Vagina (tissue), 2 donors: ENCODE results near the gene BCAS3. TPM values are rescaled to one million over a fixed set of nuclear protein-coding genes. Genes with fewer than 3 reads are reported as not detected.

Source experiments
- DNase-seq, 2 donors: peaks; one replicate each; pipeline ENCODE4 v3.0.0-alpha.2; 2017; ENCODE audit errors: extremely low spot score in 2 of 2
- H3K27ac ChIP-seq: fragments of 200-600 bp; sonication (generic); one replicate; pipeline ENCODE4 v1.5.1; 2019
- H3K27me3 ChIP-seq: fragments of 200-600 bp; sonication (generic); one replicate; pipeline ENCODE4 v1.5.1; 2019
- H3K36me3 ChIP-seq, 2 donors: fragments of 200-600 bp; sonication (generic); one replicate each; pipeline ENCODE4 v1.5.1; 2017 to 2019
- H3K4me1 ChIP-seq: fragments of 200-600 bp; sonication (generic); one replicate; pipeline ENCODE4 v1.5.1; 2019
- H3K4me3 ChIP-seq, 2 donors: fragments of 200-600 bp; sonication (generic); 1 replicate in 1 of 2; 2 replicates in 1 of 2; pipeline ENCODE4 v1.5.1; 2016 to 2019
- H3K9me3 ChIP-seq: fragments of 200-600 bp; sonication (generic); one replicate; pipeline ENCODE4 v1.5.1; 2019
- POLR2A ChIP-seq, 2 donors: fragments of 450-650 bp; IDR thresholded peaks; one replicate each; pipeline ENCODE4 v1.6.1; 2017; ENCODE audit warnings: antibody characterized with exemption in 2 of 2, mild to moderate bottlenecking in 2 of 2, moderate library complexity in 2 of 2
- POLR2AphosphoS5 ChIP-seq, 2 donors: sonication (generic); formaldehyde crosslinking; IDR thresholded peaks; one replicate each; pipeline ENCODE4 v1.9.0; 2017; ENCODE audit warnings: antibody characterized with exemption in 2 of 2, mild to moderate bottlenecking in 2 of 2, low read depth in 1 of 2; ENCODE audit not compliant: insufficient read depth in 1 of 2
- intact Hi-C: fragments of 100-400 bp; cut with DNase I; formaldehyde crosslinking; loops from one replicate; pipeline ENCODE4 v1.15.1; 2023
- total RNA-seq: library from RNA; depleted of rRNA; stranded (reverse); fragments of >200 nt; gene quantifications from one replicate; pipeline ENCODE4 v1.2.3, GENCODE V29; 2016
- TF ChIP-seq, protein P1 (sequence below), 3 experiments: fragments of 450-650 bp in 2 of 3; fragments of 200-600 bp in 1 of 3; sonication (generic) in 1 of 3; IDR thresholded peaks; one replicate each; pipeline ENCODE4 v1.5.1; 2017 to 2019; ENCODE audit warnings: antibody characterized with exemption in 3 of 3, mild to moderate bottlenecking in 2 of 3, moderate library complexity in 2 of 3

Gene BCAS3
- total RNA-seq, 1 donor from 2014 or later: 33.1 TPM

DNA sequence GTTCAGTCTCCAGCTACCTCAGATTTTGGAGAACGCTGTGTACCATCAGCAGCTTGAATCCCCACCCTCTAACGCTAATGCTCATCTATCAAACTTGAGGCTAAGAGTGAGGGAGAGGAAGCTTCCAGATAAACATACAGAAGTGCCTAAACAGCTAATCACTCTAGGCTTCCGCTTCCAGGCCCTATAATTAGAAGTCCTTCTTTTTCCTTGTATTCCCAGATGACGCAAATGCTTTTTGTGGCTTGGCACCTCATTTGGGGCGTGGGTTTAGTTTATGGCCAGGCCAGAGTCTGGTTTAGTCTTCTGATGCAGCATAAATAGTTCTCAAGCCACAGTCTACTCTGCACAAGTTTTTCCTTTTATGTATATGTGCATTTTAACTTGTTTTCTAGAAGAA, 263.4 kb downstream of the BCAS3 start:
- Histone ChIP-seq H3K9me3 (no peaks in the 10 kb centered on the region), H3K36me3 (no peaks in the 10 kb centered on the region), H3K4me1 (peaks cover 10% of the 10 kb centered on the region), H3K27me3 (no peaks in the 10 kb centered on the region), H3K4me3 (no peak overlapping the region), H3K27ac (peak overlapping the region; percentile 47)
- peak in 1 of 2 donors; percentile 19 for TF ChIP-seq POLR2AphosphoS5 (IDR thresholded peaks at IDR 0.05; ENCODE audit: insufficient read depth in 1 of 2, low read depth in 1 of 2)
- TF ChIP-seq POLR2A (IDR thresholded peaks at IDR 0.05): no peak
- TF ChIP-seq, protein P1, sequence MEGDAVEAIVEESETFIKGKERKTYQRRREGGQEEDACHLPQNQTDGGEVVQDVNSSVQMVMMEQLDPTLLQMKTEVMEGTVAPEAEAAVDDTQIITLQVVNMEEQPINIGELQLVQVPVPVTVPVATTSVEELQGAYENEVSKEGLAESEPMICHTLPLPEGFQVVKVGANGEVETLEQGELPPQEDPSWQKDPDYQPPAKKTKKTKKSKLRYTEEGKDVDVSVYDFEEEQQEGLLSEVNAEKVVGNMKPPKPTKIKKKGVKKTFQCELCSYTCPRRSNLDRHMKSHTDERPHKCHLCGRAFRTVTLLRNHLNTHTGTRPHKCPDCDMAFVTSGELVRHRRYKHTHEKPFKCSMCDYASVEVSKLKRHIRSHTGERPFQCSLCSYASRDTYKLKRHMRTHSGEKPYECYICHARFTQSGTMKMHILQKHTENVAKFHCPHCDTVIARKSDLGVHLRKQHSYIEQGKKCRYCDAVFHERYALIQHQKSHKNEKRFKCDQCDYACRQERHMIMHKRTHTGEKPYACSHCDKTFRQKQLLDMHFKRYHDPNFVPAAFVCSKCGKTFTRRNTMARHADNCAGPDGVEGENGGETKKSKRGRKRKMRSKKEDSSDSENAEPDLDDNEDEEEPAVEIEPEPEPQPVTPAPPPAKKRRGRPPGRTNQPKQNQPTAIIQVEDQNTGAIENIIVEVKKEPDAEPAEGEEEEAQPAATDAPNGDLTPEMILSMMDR (IDR thresholded peaks at IDR 0.05): no peak
- intact Hi-C loops: no loop called here
- DNase-seq: no peak

GRCh38 chr17:60941571-60941970, 263.9 kb downstream of the BCAS3 start:
- Histone ChIP-seq H3K9me3 (no peaks in the 10 kb centered on the region), H3K27me3 (no peaks in the 10 kb centered on the region), H3K4me1 (peaks cover 10% of the 10 kb centered on the region), H3K27ac (peak overlapping the region; percentile 8), H3K4me3 (no peak overlapping the region), H3K36me3 (no peaks in the 10 kb centered on the region)
- TF ChIP-seq POLR2AphosphoS5 (IDR thresholded peaks at IDR 0.05; ENCODE audit: insufficient read depth in 1 of 2, low read depth in 1 of 2) (no peak), POLR2A (IDR thresholded peaks at IDR 0.05) (no peak)
- TF ChIP-seq, protein P1 (IDR thresholded peaks at IDR 0.05): no peak
- no peak for DNase-seq
- intact Hi-C loops: no loop called here

GRCh38 chr17:60944751-60945150, 267.1 kb downstream of the BCAS3 start:
- Histone ChIP-seq H3K9me3 (no peaks in the 10 kb centered on the region), H3K36me3 (no peaks in the 10 kb centered on the region), H3K4me3 (no peak overlapping the region), H3K27ac (no peak overlapping the region), H3K4me1 (peaks cover 10% of the 10 kb centered on the region), H3K27me3 (no peaks in the 10 kb centered on the region)
- TF ChIP-seq POLR2A (IDR thresholded peaks at IDR 0.05): no peak
- no peak for TF ChIP-seq POLR2AphosphoS5 (IDR thresholded peaks at IDR 0.05; ENCODE audit: insufficient read depth in 1 of 2, low read depth in 1 of 2)
- TF ChIP-seq, protein P1 (IDR thresholded peaks at IDR 0.05): no peak
- DNase-seq: no peak
- intact Hi-C loops: no loop called here

DNA sequence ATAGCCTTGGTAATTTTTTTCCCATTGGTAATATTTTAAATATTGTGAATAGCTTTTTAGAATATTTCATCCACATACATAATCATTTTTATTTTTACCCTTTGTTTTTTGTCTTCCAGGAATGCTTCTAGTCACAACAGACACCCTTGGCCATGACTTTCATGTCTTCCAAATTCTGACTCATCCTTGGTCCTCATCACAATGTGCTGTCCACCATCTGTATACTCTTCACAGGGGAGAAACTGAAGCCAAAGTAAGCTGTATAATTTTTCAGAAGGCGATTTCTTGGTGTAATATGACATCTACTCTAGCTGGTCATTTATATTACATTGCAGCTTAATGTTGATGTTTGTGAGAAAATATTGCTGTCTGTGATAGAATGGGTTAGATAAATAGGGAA, 269.4 kb downstream of the BCAS3 start:
- intact Hi-C loops: no loop called here

DNA sequence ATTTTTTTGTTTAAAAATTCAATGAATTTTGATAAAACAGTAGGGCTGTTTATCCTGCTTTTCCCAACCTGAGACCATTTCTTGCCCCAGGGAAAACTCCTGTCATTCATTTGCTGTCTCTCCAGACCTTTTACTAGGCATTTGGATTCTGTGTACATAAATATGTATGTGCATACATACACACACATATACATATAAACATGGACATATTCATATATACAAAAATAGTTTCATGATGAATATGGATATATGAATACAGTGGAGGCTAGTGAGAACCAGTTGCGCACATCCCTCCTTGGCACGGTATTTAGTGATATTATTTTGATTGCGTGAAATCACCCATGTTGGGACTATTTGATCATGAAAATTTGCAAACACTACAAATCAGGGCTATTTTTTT, 269.9 kb downstream of the BCAS3 start:
- Histone ChIP-seq H3K27ac (no peak overlapping the region), H3K4me3 (no peak overlapping the region), H3K4me1 (no peaks in the 10 kb centered on the region), H3K27me3 (no peaks in the 10 kb centered on the region), H3K36me3 (no peaks in the 10 kb centered on the region), H3K9me3 (no peaks in the 10 kb centered on the region)
- DNase-seq: no peak
- intact Hi-C loops: no loop called here
- TF ChIP-seq POLR2AphosphoS5 (IDR thresholded peaks at IDR 0.05; ENCODE audit: insufficient read depth in 1 of 2, low read depth in 1 of 2): no peak
- TF ChIP-seq, protein P1 (IDR thresholded peaks at IDR 0.05): no peak
- no peak for TF ChIP-seq POLR2A (IDR thresholded peaks at IDR 0.05)

More for the DNA sequence above, 269.4 kb downstream of the BCAS3 start:
- no peaks in the 10 kb centered on the region for H3K27me3 ChIP-seq
- TF ChIP-seq POLR2A (IDR thresholded peaks at IDR 0.05): no peak
- TF ChIP-seq, protein P1 (IDR thresholded peaks at IDR 0.05): no peak
- no peak for TF ChIP-seq POLR2AphosphoS5 (IDR thresholded peaks at IDR 0.05; ENCODE audit: insufficient read depth in 1 of 2, low read depth in 1 of 2)
- H3K27ac ChIP-seq: no peak overlapping the region
- H3K4me3 ChIP-seq: no peak overlapping the region
- H3K9me3 ChIP-seq: no peaks in the 10 kb centered on the region
- H3K4me1 ChIP-seq: no peaks in the 10 kb centered on the region
- no peaks in the 10 kb centered on the region for H3K36me3 ChIP-seq
- no peak for DNase-seq
